Measurements from ENCODE around the gene ZDBF2. TPM values are rescaled to one million over a fixed set of nuclear protein-coding genes. Genes with fewer than 3 reads are reported as not detected.
"Not testable (repeated sequence)": the region's sequence is repeated elsewhere in the genome, so short reads cannot be mapped to it uniquely, and the experiment has no call there.

The ZDBF2 gene
- total RNA-seq, 3 donors from 2014 or later = 5.2 to 6.5 (median 6.3) TPM

DNA sequence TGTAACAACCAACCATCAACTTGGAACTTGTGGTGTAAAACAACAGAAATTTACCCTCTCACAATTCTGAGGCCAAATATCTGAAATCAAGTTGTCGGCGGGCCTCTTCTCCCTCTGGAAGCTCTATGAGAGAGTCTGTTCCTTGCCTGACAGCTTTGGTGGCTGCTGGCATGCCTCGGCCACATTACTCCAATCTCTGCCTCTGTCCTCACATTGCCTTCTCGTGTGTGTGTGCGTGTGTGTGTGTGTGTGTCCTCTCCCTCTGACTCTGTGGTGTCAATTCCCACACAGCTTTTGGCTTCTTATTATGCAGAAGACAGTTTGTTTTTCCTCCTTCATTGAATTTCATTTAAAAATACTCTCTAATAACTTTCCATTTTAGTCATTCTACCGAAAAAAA, 50.4 kb downstream of the ZDBF2 start:
- ATAC-seq = no peak
- H3K9me3 Mint-ChIP-seq = no peaks in the 10 kb centered on the region
- no peaks in the 10 kb centered on the region for H3K4me1 Mint-ChIP-seq (ENCODE audit: low read depth)
- H3K27me3 Mint-ChIP-seq (ENCODE audit: low read depth) = peaks cover 5% of the 10 kb centered on the region
- H3K36me3 Mint-ChIP-seq (ENCODE audit: insufficient read depth) = no peaks in the 10 kb centered on the region
- no peak overlapping the region for H3K4me3 Mint-ChIP-seq
- DNase-seq = no peak

DNA sequence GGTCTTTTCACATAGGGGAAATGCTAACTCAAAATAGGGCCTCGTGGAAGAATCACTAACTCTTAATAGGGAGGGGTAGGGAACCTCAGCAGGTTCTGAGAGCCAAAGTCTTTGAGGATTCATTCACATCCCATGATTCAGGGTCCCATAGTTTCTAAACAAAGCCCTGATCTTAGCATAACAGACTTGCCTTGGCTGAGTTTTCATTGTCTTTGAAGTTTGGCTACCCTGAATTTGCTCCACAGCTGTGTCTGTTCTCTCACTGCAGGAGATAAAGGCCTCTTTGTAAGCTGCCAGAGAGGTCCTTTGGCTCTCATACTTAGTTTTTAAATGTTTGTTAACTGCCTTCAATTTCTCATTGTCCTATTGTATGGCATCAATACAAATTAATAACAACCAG, 54.5 kb downstream of the ZDBF2 start:
- H3K27me3 Mint-ChIP-seq (ENCODE audit: low read depth) = peaks cover 5% of the 10 kb centered on the region
- DNase-seq = no peak
- H3K36me3 Mint-ChIP-seq (ENCODE audit: insufficient read depth) = no peaks in the 10 kb centered on the region
- H3K4me1 Mint-ChIP-seq (ENCODE audit: low read depth) = no peaks in the 10 kb centered on the region
- H3K9me3 Mint-ChIP-seq = no peaks in the 10 kb centered on the region
- no peak overlapping the region for H3K4me3 Mint-ChIP-seq
- ATAC-seq = no peak

DNA sequence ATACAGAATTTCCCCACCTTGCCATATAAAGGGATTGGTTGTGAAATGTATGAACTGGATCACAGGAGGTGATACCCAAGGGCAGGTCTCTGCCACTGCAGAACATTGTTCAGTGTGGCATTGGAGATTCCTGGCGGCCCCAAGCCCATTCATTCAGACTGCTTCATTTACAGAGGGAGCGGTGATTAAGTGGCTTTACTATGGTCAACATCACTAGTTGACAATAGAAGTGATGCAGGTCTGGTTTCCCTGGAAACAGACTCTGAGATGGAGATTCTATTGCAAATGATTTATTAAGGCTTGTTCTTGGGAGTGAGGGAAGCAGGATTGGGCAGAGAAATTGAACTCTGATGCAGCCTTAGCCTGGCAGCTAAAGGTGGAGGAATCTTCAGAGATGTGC, 62.4 kb downstream of the ZDBF2 start:
- DNase-seq = no peak
- H3K36me3 Mint-ChIP-seq (ENCODE audit: insufficient read depth) = no peaks in the 10 kb centered on the region
- H3K9me3 Mint-ChIP-seq = no peaks in the 10 kb centered on the region
- no peak overlapping the region for H3K4me3 Mint-ChIP-seq
- no peaks in the 10 kb centered on the region for H3K27me3 Mint-ChIP-seq (ENCODE audit: low read depth)
- no peak for ATAC-seq
- H3K4me1 Mint-ChIP-seq (ENCODE audit: low read depth) = no peaks in the 10 kb centered on the region

DNA sequence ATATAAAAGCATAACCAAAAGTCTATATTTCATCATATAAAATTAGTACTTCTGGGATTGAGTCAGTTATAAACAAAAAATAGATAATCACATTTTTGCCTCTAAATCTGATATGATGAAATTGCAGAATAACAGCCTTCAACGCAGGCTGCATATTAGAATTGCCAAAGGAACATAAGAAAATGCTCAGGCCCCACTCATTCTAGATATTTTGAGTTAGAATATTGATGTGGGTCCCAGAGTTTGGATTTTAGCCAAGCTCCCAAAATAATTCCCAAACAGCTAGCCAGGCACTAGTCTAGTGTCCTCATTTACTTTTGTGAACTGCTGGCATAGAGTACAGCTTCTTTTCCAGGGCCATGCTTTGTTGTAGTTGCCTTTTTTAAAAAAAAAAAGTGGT, 63.5 kb downstream of the ZDBF2 start:
- DNase-seq (no peak), ATAC-seq (no peak)
- H3K36me3 Mint-ChIP-seq (ENCODE audit: insufficient read depth) = no peaks in the 10 kb centered on the region
- no peaks in the 10 kb centered on the region for H3K4me1 Mint-ChIP-seq (ENCODE audit: low read depth)
- H3K9me3 Mint-ChIP-seq = no peaks in the 10 kb centered on the region
- no peaks in the 10 kb centered on the region for H3K27me3 Mint-ChIP-seq (ENCODE audit: low read depth)
- no peak overlapping the region for H3K4me3 Mint-ChIP-seq

DNA sequence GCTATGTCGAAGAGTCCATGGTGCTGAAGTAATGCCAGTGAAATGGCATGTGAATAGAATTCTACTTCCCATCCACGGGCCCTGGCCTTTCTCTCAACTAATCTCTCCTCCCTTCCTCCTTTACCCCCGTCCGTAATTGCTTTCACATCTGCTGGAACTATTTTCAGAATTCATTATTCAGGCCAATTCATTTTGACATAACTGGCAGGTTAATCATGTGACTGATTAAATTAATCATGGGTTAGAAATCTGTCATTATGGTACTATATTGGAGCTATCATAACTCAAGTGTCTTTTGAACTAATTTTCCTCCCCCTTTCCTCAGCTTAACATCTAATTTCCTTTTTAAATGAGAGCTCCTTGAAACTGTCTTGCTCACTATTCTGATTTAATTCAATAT, 66.9 kb downstream of the ZDBF2 start:
- no peaks in the 10 kb centered on the region for H3K36me3 Mint-ChIP-seq (ENCODE audit: insufficient read depth)
- peaks cover 3% of the 10 kb centered on the region for H3K27me3 Mint-ChIP-seq (ENCODE audit: low read depth)

GRCh38 chr2:206343144-206343543, 68.7 kb downstream of the ZDBF2 start:
- Mint-ChIP-seq H3K27me3 (ENCODE audit: low read depth) (peaks cover 3% of the 10 kb centered on the region), H3K9me3 (peaks cover 6% of the 10 kb centered on the region), H3K4me1 (ENCODE audit: low read depth) (no peaks in the 10 kb centered on the region), H3K36me3 (ENCODE audit: insufficient read depth) (no peaks in the 10 kb centered on the region), H3K4me3 (no peak overlapping the region)
- ATAC-seq = no peak
- DNase-seq = no peak

More for the DNA sequence above, 66.9 kb downstream of the ZDBF2 start:
- Mint-ChIP-seq H3K9me3 (peaks cover 6% of the 10 kb centered on the region), H3K4me1 (ENCODE audit: low read depth) (no peaks in the 10 kb centered on the region), H3K4me3 (no peak overlapping the region)
- ATAC-seq (no peak), DNase-seq (no peak)

DNA sequence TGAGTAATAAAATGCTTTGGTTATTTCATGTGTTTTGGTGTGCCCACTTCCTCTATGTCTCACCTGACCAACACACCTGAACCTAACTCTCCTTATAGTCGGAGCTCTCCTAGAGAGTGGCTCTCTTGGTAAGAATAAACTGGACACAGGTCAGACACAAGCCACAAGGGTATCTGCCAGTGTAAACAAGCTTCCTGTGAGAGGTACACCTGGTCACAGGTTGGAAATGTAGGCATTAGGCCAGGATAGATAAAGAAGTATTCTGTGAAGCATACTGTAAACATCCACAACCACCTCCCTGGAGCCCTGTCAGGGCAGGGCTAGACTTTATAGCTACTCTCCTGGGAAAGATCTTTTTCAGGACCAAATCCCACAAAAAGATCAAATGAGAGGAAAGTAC, 69.4 kb downstream of the ZDBF2 start:
- DNase-seq (no peak), ATAC-seq (no peak)
- Mint-ChIP-seq H3K9me3 (peaks cover 6% of the 10 kb centered on the region), H3K36me3 (ENCODE audit: insufficient read depth) (no peaks in the 10 kb centered on the region), H3K4me3 (no peak overlapping the region), H3K27me3 (ENCODE audit: low read depth) (peaks cover 3% of the 10 kb centered on the region), H3K4me1 (ENCODE audit: low read depth) (no peaks in the 10 kb centered on the region)

DNA sequence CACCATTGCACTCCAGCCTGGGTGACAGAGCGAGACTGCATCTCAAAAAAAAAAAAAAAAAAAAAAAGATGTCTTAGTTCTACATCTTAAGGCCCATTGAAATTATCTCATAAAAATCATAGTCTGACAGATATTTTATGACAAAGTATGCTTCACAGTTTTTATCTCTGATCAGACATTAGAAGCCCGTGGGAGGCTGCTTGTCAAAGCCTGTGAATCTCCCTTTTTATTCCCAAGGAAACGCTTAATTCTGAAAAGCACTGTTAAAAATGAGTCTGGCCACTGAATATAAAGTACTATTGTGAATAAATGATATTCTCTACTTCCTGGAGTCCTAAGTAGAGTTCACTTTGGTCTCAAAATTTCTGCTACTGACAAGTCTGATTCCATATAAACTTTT, 71.1 kb downstream of the ZDBF2 start:
- no peaks in the 10 kb centered on the region for H3K36me3 Mint-ChIP-seq (ENCODE audit: insufficient read depth)
- no peaks in the 10 kb centered on the region for H3K4me1 Mint-ChIP-seq (ENCODE audit: low read depth)
- peaks cover 6% of the 10 kb centered on the region for H3K9me3 Mint-ChIP-seq
- peaks cover 3% of the 10 kb centered on the region for H3K27me3 Mint-ChIP-seq (ENCODE audit: low read depth)
- no peak for ATAC-seq
- no peak for DNase-seq
- H3K4me3 Mint-ChIP-seq = no peak overlapping the region

DNA sequence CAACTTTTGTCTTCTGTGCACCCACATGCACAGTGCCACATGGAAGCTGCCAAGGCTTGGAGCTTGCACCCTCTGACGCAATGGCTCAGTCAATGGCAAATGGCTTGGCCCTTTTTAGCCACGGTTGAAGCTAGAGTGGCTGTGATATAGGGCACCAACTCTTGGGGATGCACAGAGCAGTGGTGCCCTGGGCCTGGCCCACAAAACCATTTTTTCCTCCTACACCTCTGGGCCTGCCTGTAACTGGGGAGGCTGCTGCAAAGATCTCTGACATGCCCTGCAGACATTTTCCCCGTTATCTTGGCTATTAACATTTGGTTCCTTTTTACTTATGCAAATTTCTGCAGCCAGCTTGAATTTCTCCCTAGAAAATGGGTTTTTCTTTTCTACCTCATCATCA, 74.9 kb downstream of the ZDBF2 start:
- no peaks in the 10 kb centered on the region for H3K4me1 Mint-ChIP-seq (ENCODE audit: low read depth)
- DNase-seq = no peak
- peaks cover 3% of the 10 kb centered on the region for H3K27me3 Mint-ChIP-seq (ENCODE audit: low read depth)
- H3K36me3 Mint-ChIP-seq (ENCODE audit: insufficient read depth) = no peaks in the 10 kb centered on the region
- no peak for ATAC-seq
- no peak overlapping the region for H3K4me3 Mint-ChIP-seq
- peaks cover 3% of the 10 kb centered on the region for H3K9me3 Mint-ChIP-seq

GRCh38 chr2:206352571-206352970, 78.1 kb downstream of the ZDBF2 start:
- DNase-seq (no peak), ATAC-seq (no peak)
- no peak overlapping the region for H3K4me3 Mint-ChIP-seq
- H3K27me3 Mint-ChIP-seq (ENCODE audit: low read depth) = no peaks in the 10 kb centered on the region
- H3K36me3 Mint-ChIP-seq (ENCODE audit: insufficient read depth) = no peaks in the 10 kb centered on the region
- H3K4me1 Mint-ChIP-seq (ENCODE audit: low read depth) = no peaks in the 10 kb centered on the region
- no peaks in the 10 kb centered on the region for H3K9me3 Mint-ChIP-seq

GRCh38 chr2:206353685-206354084, 79.2 kb downstream of the ZDBF2 start:
- no peaks in the 10 kb centered on the region for H3K27me3 Mint-ChIP-seq (ENCODE audit: low read depth)
- H3K9me3 Mint-ChIP-seq = peaks cover 1% of the 10 kb centered on the region
- no peak for DNase-seq
- H3K4me3 Mint-ChIP-seq = no peak overlapping the region
- no peaks in the 10 kb centered on the region for H3K36me3 Mint-ChIP-seq (ENCODE audit: insufficient read depth)
- ATAC-seq = no peak
- no peaks in the 10 kb centered on the region for H3K4me1 Mint-ChIP-seq (ENCODE audit: low read depth)

DNA sequence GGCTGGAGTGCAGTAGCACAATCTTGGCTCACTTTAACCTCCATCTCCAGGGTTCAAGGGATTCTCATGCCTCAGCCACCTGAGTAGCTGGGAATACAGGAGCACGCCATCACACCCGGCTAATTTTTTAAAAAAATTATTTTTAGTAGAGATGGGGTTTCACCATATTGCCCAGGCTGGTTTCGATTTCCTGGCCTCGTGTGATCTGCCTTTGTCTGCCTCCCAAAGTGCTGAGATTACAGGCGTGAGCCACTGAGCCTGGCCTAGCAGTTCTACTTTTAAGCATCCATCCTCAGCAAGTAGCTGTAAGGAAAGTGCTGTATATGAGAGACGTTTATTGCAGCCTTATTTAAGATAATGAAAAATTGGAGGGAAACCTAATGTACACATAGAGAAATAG, 79.7 kb downstream of the ZDBF2 start:
- peaks cover 2% of the 10 kb centered on the region for H3K27me3 Mint-ChIP-seq (ENCODE audit: low read depth)
- ATAC-seq = no peak
- DNase-seq = no peak
- no peak overlapping the region for H3K4me3 Mint-ChIP-seq
- peaks cover 5% of the 10 kb centered on the region for H3K9me3 Mint-ChIP-seq
- H3K36me3 Mint-ChIP-seq (ENCODE audit: insufficient read depth) = no peaks in the 10 kb centered on the region
- no peaks in the 10 kb centered on the region for H3K4me1 Mint-ChIP-seq (ENCODE audit: low read depth)

- not testable (repeated sequence) for H3K36me3 Mint-ChIP-seq (ENCODE audit: insufficient read depth); H3K27me3 Mint-ChIP-seq (ENCODE audit: low read depth); H3K4me3 Mint-ChIP-seq; ATAC-seq; H3K9me3 Mint-ChIP-seq; H3K4me1 Mint-ChIP-seq (ENCODE audit: low read depth); DNase-seq
Measured at GRCh38 chr2:206356840-206357239, 82.4 kb downstream of the ZDBF2 start.

GRCh38 chr2:206360840-206361239, 86.4 kb downstream of the ZDBF2 start:
- not testable (repeated sequence) for H3K36me3 Mint-ChIP-seq (ENCODE audit: insufficient read depth); DNase-seq; H3K4me1 Mint-ChIP-seq (ENCODE audit: low read depth); H3K27me3 Mint-ChIP-seq (ENCODE audit: low read depth); H3K4me3 Mint-ChIP-seq; H3K9me3 Mint-ChIP-seq; ATAC-seq

DNA sequence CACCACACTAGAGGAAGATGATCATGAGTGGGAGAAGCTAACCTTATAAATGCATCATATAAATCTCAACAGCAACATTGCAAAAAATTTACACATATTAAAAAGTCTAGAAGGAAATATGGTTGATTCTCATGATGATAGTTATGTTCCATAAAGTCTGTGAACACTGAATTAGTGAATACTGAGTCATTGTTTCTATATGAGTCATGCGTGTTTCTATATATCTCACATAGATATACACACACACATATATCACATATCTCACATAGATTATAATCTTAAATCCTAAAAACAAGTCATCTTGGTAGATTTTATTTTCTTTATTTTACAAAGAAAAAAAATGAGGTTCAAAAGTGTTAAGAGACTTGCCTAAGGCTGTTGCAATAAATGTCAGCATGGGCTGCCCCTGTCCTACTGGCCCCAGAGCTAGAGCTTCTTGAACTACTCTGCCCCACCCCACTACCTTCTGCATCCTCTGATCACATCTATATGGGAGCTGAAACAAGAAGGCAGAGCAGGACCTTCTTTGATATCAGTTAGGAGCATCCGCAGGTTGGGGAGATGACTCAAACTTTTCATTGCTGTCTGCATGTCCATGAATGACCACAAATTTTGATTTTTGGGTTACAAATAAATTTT, 87.1 kb downstream of the ZDBF2 start:
- DNase-seq = no peak
- peaks cover 2% of the 10 kb centered on the region for H3K4me1 Mint-ChIP-seq (ENCODE audit: low read depth)
- no peaks in the 10 kb centered on the region for H3K36me3 Mint-ChIP-seq (ENCODE audit: insufficient read depth)
- peaks cover 2% of the 10 kb centered on the region for H3K27me3 Mint-ChIP-seq (ENCODE audit: low read depth)
- ATAC-seq = peak; percentile 83 to 93
- H3K9me3 Mint-ChIP-seq = peaks cover 5% of the 10 kb centered on the region
- H3K4me3 Mint-ChIP-seq = no peak overlapping the region

All from activated T-cell treated with anti-CD3 and anti-CD28 coated beads, Interleukin-2, amount 50 U/mL, for 4 hours (primary cell).